Forelimb muscle (tissue), 1 donor: Measurements from ENCODE around the gene NOG. TPM values are rescaled to one million over a fixed set of nuclear protein-coding genes. Genes with fewer than 3 reads are reported as not detected.

Source experiments
- DNase-seq: peaks from one replicate; pipeline ENCODE4 v3.0.0-alpha.2; 2013; ENCODE audit warnings: low read depth
- polyA plus RNA-seq: library from polyadenylated mRNA; unstranded; fragments of 120-200 nt; gene quantifications from one replicate; pipeline ENCODE4 v1.2.1, GENCODE V29; 2013; ENCODE audit not compliant: insufficient read length

The NOG gene
- polyA plus RNA-seq, 1 donor: 5.1 TPM

- DNase-seq: no peak
Measured at GRCh38 chr17:56636265-56636664, 42.8 kb downstream of the NOG start.

GRCh38 chr17:56637254-56637653 is 43.8 kb downstream of the NOG start:
- DNase-seq: no peak

GRCh38 chr17:56638591-56639051 is 45.1 kb downstream of the NOG start:
- no peak for DNase-seq

GRCh38 chr17:56639517-56639916 is 46.0 kb downstream of the NOG start:
- no peak for DNase-seq

GRCh38 chr17:56640116-56640515 is 46.6 kb downstream of the NOG start:
- DNase-seq: no peak

GRCh38 chr17:56641373-56641772 is 47.9 kb downstream of the NOG start:
- DNase-seq: no peak

GRCh38 chr17:56641894-56642293 is 48.4 kb downstream of the NOG start:
- no peak for DNase-seq

GRCh38 chr17:56642424-56642823 is 48.9 kb downstream of the NOG start:
- DNase-seq: no peak

Other genes starting within 250 kb of the NOG start
- 1.5 TPM for gene C17orf67, start 240.2 kb downstream of the NOG start, polyA plus RNA-seq
- 4.7 TPM for gene DGKE, start 240.5 kb downstream of the NOG start, polyA plus RNA-seq